Spleen (tissue), 11 donors: Measurements from ENCODE around the gene PITPNC1. TPM values are rescaled to one million over a fixed set of nuclear protein-coding genes. Genes with fewer than 3 reads are reported as not detected.

Source experiments
- DNase-seq: peaks from one replicate; pipeline ENCODE4 v3.0.0-alpha.2; 2020
- H3K27ac ChIP-seq, 8 donors: fragments of 200-600 bp; sonication (generic) in 7 of 8; 1 replicate in 4 of 8; 2 replicates in 4 of 8; pipeline versions ENCODE4 v1.5.0 to v1.8.0; 2016 to 2021; ENCODE audit warnings: inconsistent platforms in 4 of 8, mild to moderate bottlenecking in 4 of 8, moderate library complexity in 1 of 8
- H3K27me3 ChIP-seq, 7 donors: fragments of 200-600 bp; sonication (generic) in 6 of 7; replicated peaks in 1 of 7; 1 replicate in 4 of 7; 2 replicates in 3 of 7; pipeline versions ENCODE4 v1.5.0 to v1.8.0; 2016 to 2021; ENCODE audit warnings: inconsistent platforms in 3 of 7, mild to moderate bottlenecking in 1 of 7
- H3K36me3 ChIP-seq, 6 donors: fragments of 200-600 bp; sonication (generic) in 5 of 6; 1 replicate in 4 of 6; 2 replicates in 2 of 6; pipeline versions ENCODE4 v1.5.0 to v1.8.0; 2016 to 2021; ENCODE audit warnings: inconsistent platforms in 2 of 6
- H3K4me1 ChIP-seq, 6 donors: fragments of 200-600 bp; sonication (generic) in 5 of 6; 1 replicate in 3 of 6; 2 replicates in 3 of 6; pipeline versions ENCODE4 v1.5.0 to v1.8.0; 2016 to 2021; ENCODE audit warnings: inconsistent platforms in 3 of 6
- H3K4me3 ChIP-seq, 8 donors: fragments of 200-600 bp; sonication (generic) in 7 of 8; 1 replicate in 4 of 8; 2 replicates in 4 of 8; pipeline versions ENCODE4 v1.5.0 to v1.8.0; 2016 to 2021; ENCODE audit warnings: inconsistent platforms in 4 of 8, mild to moderate bottlenecking in 4 of 8, moderate library complexity in 2 of 8
- H3K9me3 ChIP-seq, 8 donors: fragments of 200-600 bp; sonication (generic) in 7 of 8; 1 replicate in 4 of 8; 2 replicates in 4 of 8; pipeline versions ENCODE4 v1.5.0 to v1.8.0; 2016 to 2021; ENCODE audit warnings: inconsistent platforms in 4 of 8
- POLR2A ChIP-seq, 3 donors: fragments of 450-650 bp; IDR thresholded peaks; one replicate each; pipeline ENCODE4 v1.5.1; 2017; ENCODE audit warnings: antibody characterized with exemption in 3 of 3, mild to moderate bottlenecking in 1 of 3
- POLR2AphosphoS5 ChIP-seq, 3 donors: sonication (generic); formaldehyde crosslinking; IDR thresholded peaks; one replicate each; pipeline ENCODE4 v1.5.1; 2017; ENCODE audit warnings: antibody characterized with exemption in 3 of 3
- WGBS, 5 donors: extraction: QIAGEN DNeasy Blood & Tissue Kit in 3 of 5; methylation state at CpG; one replicate each; pipeline versions ENCODE4 v1.1.5 to v1.1.7; 2013 to 2018; 5-methylcytosine and 5-hydroxymethylcytosine counted together
- intact Hi-C: fragments of 100-400 bp; cut with DNase I; formaldehyde crosslinking; loops from one replicate; pipeline ENCODE4 v1.15.0; 2023; ENCODE audit warnings: low total_unique reads
- polyA plus RNA-seq, 3 donors: library from polyadenylated mRNA; stranded (reverse); fragments of 200-250 nt; gene quantifications; one replicate each; pipeline ENCODE4 v1.2.1, GENCODE V29; 2013
- total RNA-seq, 7 donors: library from RNA; depleted of rRNA in 3 of 7; stranded (reverse); fragments of >200 nt in 3 of 7; fragmentation: NEBNext Ultra II Directional in 4 of 7; extraction: Animal tissue kit (Norgen Biotek cat#: 25700) in 4 of 7; gene quantifications; one replicate each; pipeline versions ENCODE4 v1.1.0 to v1.2.1, GENCODE V29; 2016 to 2021
- TF ChIP-seq, protein P1 (sequence below), 11 experiments: fragments of 200-600 bp in 7 of 11; fragments of 450-650 bp in 4 of 11; sonication (generic) in 4 of 11; IDR thresholded peaks in 8 of 11; conservative IDR thresholded peaks in 3 of 11; 1 replicate in 7 of 11; 2 replicates in 4 of 11; pipeline versions ENCODE4 v1.4.0 to v1.8.0; 2016 to 2021; ENCODE audit warnings: antibody characterized with exemption in 11 of 11, inconsistent platforms in 4 of 11, mild to moderate bottlenecking in 1 of 11
- donor health status: healthy with polysubstance abuse.
- donor health status: DM: no; HTN: no; CAD: no; lungs with moderate emphysema.
- donor health status: DM: no; HTN: no; CAD: no.
- donor health status: Bipolar disorder and iron deficiency.
- donor health status: healthy.
- donor health status: DM: no; HTN: no; CAD: no.
- donor health status: DM: yes; HTN: yes; CAD: no.

Gene PITPNC1
- total and polyA plus RNA-seq, 10 donors = 5.8 to 33.8 (median 18.8) TPM

- H3K27me3 ChIP-seq = no peaks in the 10 kb centered on the region
- H3K27ac ChIP-seq = peak overlapping the region in 5 of 8 donors; percentile 16 to 66 (median 36)
- WGBS, 5 donors = 86 to 91% (median 89%) methylated on average over 7 of the region's 7 CpGs
- DNase-seq = no peak
- H3K36me3 ChIP-seq = no peaks in the 10 kb centered on the region
- intact Hi-C loops = no loop called here
- no peaks in the 10 kb centered on the region for H3K9me3 ChIP-seq
- TF ChIP-seq POLR2AphosphoS5 (IDR thresholded peaks at IDR 0.05) (no peak), POLR2A (IDR thresholded peaks at IDR 0.05) (no peak)
- TF ChIP-seq, protein P1, sequence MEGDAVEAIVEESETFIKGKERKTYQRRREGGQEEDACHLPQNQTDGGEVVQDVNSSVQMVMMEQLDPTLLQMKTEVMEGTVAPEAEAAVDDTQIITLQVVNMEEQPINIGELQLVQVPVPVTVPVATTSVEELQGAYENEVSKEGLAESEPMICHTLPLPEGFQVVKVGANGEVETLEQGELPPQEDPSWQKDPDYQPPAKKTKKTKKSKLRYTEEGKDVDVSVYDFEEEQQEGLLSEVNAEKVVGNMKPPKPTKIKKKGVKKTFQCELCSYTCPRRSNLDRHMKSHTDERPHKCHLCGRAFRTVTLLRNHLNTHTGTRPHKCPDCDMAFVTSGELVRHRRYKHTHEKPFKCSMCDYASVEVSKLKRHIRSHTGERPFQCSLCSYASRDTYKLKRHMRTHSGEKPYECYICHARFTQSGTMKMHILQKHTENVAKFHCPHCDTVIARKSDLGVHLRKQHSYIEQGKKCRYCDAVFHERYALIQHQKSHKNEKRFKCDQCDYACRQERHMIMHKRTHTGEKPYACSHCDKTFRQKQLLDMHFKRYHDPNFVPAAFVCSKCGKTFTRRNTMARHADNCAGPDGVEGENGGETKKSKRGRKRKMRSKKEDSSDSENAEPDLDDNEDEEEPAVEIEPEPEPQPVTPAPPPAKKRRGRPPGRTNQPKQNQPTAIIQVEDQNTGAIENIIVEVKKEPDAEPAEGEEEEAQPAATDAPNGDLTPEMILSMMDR (IDR thresholded peaks at IDR 0.05 in 8 of 11, conservative IDR thresholded peaks at IDR 0.05 in 3 of 11) = no peak
- no peak overlapping the region for H3K4me3 ChIP-seq
- peaks cover 8 to 71% (median 34%) of the 10 kb centered on the region in 6 donors for H3K4me1 ChIP-seq
Measured at GRCh38 chr17:67487506-67487905, 110.4 kb downstream of the PITPNC1 start.

DNA sequence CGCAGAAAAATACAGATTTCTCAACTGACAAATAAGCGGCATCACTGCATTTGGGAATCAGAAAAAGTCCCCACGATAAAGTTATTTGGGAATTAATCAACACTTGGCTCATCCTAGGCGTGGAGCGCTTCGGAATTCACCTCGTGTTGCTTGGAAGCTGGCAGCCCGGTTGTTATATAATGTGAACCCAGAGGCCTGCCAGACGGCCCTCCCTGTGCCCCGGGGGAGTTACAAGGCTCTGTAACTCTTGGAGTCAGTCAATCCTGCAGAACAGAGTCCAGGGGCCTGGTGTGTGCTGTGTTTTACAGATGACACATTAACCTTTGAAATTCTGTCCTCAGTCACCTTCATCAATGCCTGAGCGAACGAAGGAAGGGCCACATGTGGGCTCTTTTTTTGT lies 111.1 kb downstream of the PITPNC1 start:
- intact Hi-C loops = no loop called here
- peaks cover 8 to 71% (median 32%) of the 10 kb centered on the region in 6 donors for H3K4me1 ChIP-seq
- no peak for DNase-seq
- H3K4me3 ChIP-seq = no peak overlapping the region
- TF ChIP-seq POLR2AphosphoS5 (IDR thresholded peaks at IDR 0.05) (no peak), POLR2A (IDR thresholded peaks at IDR 0.05) (no peak)
- TF ChIP-seq, protein P1 (IDR thresholded peaks at IDR 0.05 in 8 of 11, conservative IDR thresholded peaks at IDR 0.05 in 3 of 11) = no peak
- H3K27me3 ChIP-seq = no peaks in the 10 kb centered on the region
- H3K36me3 ChIP-seq = no peaks in the 10 kb centered on the region
- 81 to 84% (median 83%) methylated on average over 12 of the region's 12 CpGs for WGBS, 5 donors
- no peaks in the 10 kb centered on the region for H3K9me3 ChIP-seq
- peak overlapping the region in 3 of 8 donors; percentile 10 to 56 (median 36) for H3K27ac ChIP-seq

GRCh38 chr17:67488768-67489167 lies 111.7 kb downstream of the PITPNC1 start:
- 93 to 97% (median 96%) methylated on average over 4 of the region's 4 CpGs for whole genome bisulfite sequencing, 5 donors
- Histone ChIP-seq H3K27ac (peak overlapping the region in 1 of 8 donors; percentile 56), H3K4me1 (peaks cover 8 to 72% (median 33%) of the 10 kb centered on the region in 6 donors), H3K27me3 (no peaks in the 10 kb centered on the region), H3K4me3 (no peak overlapping the region), H3K36me3 (no peaks in the 10 kb centered on the region), H3K9me3 (no peaks in the 10 kb centered on the region)
- DNase-seq = no peak
- TF ChIP-seq POLR2AphosphoS5 (IDR thresholded peaks at IDR 0.05) = no peak
- TF ChIP-seq, protein P1 (IDR thresholded peaks at IDR 0.05 in 8 of 11, conservative IDR thresholded peaks at IDR 0.05 in 3 of 11) = no peak
- no peak for TF ChIP-seq POLR2A (IDR thresholded peaks at IDR 0.05)
- intact Hi-C loops = no loop called here

DNA sequence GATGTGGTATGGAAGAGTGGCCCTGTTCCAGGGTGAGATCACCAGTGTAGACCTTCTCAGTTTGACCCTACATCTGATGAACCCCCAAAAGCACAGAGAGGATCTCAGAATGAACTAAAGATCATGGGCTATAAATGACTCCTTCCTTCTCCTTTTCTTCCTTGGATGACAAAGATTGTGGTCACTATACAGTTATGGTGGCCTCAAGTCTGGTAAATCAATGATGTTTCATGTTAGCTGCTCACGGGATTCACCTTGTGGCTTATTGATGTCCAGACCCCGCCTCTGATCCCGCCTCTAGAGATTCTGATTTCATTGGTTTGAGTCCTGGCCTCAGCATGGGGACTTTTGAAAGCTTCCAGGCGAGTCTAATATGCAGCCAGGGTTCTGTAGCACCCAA lies 112.2 kb downstream of the PITPNC1 start:
- H3K4me1 ChIP-seq = peaks cover 8 to 77% (median 34%) of the 10 kb centered on the region in 6 donors
- WGBS, 5 donors = 76 to 95% (median 87%) methylated on average over 4 of the region's 4 CpGs
- no peaks in the 10 kb centered on the region for H3K9me3 ChIP-seq
- intact Hi-C loops = no loop called here
- H3K4me3 ChIP-seq = no peak overlapping the region
- DNase-seq = no peak
- TF ChIP-seq POLR2AphosphoS5 (IDR thresholded peaks at IDR 0.05) (no peak), POLR2A (IDR thresholded peaks at IDR 0.05) (no peak)
- TF ChIP-seq, protein P1 (IDR thresholded peaks at IDR 0.05 in 8 of 11, conservative IDR thresholded peaks at IDR 0.05 in 3 of 11) = no peak
- H3K27me3 ChIP-seq = no peaks in the 10 kb centered on the region
- no peak overlapping the region for H3K27ac ChIP-seq
- no peaks in the 10 kb centered on the region for H3K36me3 ChIP-seq
